NCI-H524 (cell line): Measurements from ENCODE around the gene LIG4.

Source experiments
- DNase-seq, 2 experiments: peaks; one replicate each; lab custom pipeline; 2025; lab: John Stamatoyannopoulos, UW

LIG4 gene

DNA sequence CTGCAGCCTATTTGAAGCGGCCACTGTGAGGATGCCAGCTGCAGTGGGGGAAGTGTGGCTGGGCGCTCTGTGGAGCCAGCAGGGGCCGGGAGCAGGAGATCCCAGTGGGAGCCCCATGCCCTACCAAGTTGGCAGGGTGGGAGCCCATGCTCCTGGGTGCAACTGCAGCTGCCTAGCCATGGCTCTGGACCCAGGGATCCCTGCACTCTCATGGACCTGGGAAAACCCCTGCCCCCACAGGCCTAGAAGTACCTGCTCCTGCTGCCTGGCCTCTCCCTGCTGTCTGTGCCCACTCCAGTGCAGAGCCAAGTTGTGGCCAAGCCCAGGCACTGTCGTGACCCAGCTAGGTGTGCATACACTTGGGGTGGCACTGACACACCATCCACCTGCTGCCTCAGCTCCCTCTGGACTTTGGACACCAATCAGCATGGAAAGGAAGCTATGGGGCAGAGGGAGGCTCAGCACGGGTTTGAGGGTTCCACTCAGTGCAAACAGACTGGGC is 20.9 kb downstream of the LIG4 start:
- DNase-seq: no peak

DNA sequence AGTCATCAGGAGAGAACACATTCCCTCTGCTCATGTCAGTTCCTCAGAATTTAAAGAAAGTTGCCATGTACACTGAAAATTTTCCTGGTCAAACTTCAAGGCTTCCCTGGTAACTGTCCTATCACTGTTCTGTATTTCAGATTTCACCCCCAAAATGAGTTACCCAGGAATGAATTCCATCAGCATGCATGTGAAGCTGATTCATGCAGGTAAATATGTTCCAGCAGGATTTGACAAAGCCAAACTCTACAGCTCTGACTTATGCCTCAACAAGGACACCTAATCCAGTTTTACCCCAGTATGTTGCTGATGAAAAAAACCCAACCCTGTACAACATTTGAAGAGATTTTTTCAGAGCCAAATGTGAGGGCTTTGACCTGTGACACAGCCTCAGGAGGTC is 21.5 kb downstream of the LIG4 start:
- no peak for DNase-seq

DNA sequence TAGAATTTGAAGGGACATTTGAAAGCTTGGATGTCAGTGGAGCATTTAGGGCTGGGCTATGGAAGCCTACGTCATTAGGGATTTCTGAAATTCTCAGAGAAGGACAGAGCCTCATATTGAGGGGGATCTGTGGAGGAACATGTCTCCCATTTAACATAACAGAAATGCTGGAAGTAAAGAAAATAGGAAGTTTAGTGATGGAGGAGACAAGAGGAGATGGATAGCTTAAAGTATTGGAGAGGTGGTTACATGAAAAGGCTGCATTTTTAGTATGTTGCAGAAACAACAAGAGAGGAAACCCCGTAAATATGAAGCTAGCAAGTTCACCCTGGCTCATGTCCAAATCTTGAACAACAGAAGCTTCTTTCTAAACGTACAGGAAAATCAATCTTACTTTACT is 24.4 kb downstream of the LIG4 start:
- no peak for DNase-seq

DNA sequence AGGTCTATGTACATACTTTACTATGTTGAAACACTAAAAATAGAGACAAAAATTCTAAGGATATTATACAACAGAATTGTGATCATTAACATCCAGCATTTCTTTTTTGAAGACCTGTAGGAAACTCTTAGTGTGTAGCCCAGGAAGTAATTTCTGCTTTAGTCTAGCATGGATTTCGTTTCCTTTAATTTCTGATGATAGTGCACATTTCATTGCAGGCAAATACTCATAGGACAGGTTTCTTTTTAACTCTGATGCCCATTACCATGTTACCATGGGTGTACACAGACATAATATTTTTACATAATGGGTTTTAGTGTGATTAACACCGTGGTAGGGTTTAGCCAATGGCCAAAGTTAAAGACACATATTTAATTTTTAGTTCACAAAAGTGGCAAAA is 27.1 kb downstream of the LIG4 start:
- no peak for DNase-seq

DNA sequence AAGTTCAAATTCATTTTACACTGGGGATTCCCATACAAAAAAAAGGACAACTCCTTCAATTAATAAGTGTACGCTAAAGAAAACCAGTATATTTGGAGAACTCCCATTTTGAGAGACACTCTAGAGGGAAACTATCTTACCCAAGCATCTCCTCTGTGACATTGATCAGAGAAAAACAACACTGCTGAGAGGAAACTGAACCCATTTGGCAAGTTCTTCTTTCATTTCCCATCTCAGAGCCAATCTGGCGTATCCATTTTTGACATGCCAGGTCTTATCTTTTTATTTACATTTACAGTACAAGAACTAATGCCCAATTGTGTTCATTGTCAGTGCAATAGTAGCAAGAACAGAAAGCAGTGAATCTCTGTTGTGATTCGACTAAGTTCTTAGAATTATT is 30.1 kb downstream of the LIG4 start:
- no peak for DNase-seq

DNA sequence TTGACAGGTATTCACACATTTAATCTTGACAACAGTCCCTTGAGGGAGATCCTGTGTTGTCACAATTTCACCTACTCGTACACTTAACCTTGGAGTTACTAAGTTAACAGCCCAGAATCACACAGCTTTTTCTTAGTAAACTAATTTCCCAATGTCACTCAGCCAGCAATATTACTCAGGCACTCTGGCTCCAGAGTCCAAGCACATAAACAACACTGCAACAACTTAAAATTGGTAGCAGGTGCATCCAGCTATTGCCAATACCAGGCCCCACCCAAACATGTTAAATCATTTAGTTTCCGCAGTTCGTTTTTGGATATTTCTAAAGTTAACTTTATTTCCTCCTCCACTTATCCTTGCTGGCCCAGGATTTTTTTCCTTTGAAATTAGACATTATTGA is 32.7 kb downstream of the LIG4 start:
- no peak for DNase-seq

DNA sequence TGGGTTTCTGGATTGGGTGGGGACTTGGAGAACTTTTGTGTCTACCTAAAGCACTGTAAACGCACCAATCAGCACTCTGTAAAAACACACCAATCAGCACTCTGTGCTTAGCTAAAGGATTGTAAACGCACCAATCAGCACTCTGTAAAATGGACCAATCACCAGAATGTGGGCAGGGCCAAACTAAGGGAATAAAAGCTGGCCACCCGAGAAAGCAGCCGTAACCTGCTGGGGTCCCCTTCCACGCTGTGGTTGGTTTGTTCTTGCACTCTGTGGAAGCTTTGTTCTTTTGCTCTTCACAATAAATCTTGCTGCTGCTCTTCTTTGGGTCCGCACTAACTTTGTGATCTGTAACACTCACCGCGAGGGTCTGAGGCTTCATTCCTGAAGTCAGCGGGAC is 37.3 kb downstream of the LIG4 start:
- DNase-seq: no peak

DNA sequence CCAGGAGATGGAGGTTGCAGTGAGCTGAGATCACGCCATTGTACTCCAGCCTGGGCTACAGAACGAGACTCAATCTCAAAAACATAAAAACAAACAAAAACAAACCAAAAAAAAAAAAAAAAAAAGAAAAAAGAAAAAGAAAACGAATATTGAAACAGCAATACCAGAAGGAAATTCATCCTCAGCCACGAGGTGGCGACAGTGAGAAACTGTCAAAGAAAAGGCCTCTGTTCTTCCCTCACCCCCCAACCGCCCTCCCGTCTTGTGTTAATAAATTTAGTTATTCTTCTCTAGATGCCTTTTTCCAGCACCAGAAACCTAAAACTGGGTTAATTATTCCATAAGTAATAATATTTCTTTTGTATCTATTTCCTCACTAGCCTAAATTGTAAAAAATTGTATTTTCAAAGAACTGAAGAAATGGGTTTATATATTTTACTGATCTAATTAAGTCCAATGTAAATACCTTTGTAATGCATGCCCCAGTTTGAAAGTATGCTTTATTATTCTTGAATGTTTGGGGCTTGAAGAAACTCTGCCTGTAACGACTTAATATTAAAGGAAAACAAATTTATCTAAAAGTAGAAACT is 38.6 kb downstream of the LIG4 start:
- DNase-seq: peak in 1 of 2 experiments; percentile 18

DNA sequence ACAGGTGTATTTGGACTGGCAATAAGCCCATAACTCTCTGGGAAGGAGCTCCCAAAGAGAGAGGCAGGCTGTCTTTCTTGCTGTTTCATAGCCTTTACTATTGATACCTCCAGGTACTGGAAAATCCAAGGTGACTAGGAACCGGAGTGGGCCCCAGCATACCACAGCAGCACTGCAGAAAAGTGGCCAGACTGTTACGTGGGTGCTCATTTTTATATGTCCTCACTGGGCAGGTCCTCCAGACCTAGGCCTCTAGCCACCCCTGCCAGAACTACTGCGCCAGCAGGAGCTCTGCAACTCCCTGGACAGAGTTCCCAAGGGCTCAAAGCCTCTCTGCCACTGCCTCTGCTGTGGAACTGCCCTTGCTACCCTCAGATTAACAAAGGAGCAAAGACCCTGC is 46.4 kb downstream of the LIG4 start:
- no peak for DNase-seq

DNA sequence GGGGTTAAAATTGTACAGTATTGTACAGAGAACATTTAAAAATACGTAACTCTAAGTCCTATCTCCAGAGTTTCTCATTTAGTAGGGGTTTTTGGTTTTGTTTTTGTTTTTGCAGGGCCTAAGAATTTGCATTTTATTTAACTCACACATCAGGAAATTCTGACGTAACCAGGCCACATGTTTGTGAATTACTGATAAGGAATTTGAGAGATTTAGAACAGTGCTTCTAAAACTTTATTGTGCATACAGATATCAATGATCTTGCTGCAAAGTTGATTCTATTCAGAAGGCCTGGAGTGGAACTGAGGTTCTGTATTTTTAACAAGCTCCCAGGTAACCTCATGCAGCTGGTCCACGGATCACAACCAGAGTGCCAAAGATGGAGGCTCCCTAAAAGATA is 49.3 kb downstream of the LIG4 start:
- DNase-seq: no peak

DNA sequence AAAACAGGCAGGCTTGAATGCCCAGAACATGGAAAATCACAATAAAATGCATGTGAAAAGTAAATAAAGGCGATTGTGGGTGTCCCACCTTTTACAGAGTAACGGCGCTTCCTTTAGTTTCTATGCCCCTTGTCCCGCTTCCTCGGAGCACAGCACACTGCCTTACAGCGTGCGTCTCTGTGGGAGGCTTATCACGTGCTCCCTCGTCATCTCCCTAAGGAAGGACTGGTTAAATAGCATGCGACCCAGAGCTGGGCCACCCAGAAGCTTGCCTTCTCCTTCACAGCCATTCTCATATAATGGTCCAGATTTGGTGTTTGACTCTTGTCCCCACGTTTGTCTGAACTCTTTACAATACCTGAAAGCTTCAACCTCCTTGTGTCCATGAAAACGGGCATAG is 56.6 kb downstream of the LIG4 start:
- DNase-seq: no peak
